ENCODE data around the gene DNAAF9. TPM values are rescaled to one million over a fixed set of nuclear protein-coding genes. Genes with fewer than 3 reads are reported as not detected.
"Not testable (repeated sequence)": the region's sequence is repeated elsewhere in the genome, so short reads cannot be mapped to it uniquely, and the experiment has no call there.

Gene DNAAF9
- total RNA-seq, 1 donor from 2014 or later = 17.8 TPM

DNA sequence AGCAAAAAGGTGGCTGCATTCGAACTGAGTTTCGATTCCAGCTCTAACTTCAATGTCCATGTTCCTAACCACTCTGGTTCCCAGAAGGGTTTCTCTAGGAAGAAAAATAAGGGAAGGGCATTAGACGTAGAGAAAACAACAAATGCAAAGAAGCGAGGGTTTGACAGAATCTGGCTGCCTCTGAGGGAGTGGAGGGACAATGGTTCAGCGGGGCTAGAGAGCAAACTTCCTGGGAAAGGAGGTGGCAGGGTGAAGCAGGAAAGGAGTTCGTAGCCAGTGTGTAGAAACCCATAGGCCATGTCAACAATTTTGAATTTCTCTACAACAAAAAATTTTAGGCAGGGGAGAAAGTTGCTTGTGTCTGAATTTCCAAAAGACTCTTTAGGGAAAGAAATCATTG, 14.5 kb upstream of the DNAAF9 start:
- no peaks in the 10 kb centered on the region for H3K27me3 Mint-ChIP-seq (ENCODE audit: low read depth)
- TF ChIP-seq, protein P1, sequence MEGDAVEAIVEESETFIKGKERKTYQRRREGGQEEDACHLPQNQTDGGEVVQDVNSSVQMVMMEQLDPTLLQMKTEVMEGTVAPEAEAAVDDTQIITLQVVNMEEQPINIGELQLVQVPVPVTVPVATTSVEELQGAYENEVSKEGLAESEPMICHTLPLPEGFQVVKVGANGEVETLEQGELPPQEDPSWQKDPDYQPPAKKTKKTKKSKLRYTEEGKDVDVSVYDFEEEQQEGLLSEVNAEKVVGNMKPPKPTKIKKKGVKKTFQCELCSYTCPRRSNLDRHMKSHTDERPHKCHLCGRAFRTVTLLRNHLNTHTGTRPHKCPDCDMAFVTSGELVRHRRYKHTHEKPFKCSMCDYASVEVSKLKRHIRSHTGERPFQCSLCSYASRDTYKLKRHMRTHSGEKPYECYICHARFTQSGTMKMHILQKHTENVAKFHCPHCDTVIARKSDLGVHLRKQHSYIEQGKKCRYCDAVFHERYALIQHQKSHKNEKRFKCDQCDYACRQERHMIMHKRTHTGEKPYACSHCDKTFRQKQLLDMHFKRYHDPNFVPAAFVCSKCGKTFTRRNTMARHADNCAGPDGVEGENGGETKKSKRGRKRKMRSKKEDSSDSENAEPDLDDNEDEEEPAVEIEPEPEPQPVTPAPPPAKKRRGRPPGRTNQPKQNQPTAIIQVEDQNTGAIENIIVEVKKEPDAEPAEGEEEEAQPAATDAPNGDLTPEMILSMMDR (IDR thresholded peaks at IDR 0.05) = no peak
- no peaks in the 10 kb centered on the region for H3K4me1 Mint-ChIP-seq (ENCODE audit: low read depth)
- no peak overlapping the region for H3K27ac Mint-ChIP-seq (ENCODE audit: unreplicated experiment)
- DNase-seq (ENCODE audit: low spot score) = no peak
- no peak overlapping the region for H3K4me3 Mint-ChIP-seq (ENCODE audit: unreplicated experiment)
- H3K36me3 Mint-ChIP-seq (ENCODE audit: low read depth) = no peaks in the 10 kb centered on the region
- H3K9me3 Mint-ChIP-seq (ENCODE audit: low read depth) = no peaks in the 10 kb centered on the region

DNA sequence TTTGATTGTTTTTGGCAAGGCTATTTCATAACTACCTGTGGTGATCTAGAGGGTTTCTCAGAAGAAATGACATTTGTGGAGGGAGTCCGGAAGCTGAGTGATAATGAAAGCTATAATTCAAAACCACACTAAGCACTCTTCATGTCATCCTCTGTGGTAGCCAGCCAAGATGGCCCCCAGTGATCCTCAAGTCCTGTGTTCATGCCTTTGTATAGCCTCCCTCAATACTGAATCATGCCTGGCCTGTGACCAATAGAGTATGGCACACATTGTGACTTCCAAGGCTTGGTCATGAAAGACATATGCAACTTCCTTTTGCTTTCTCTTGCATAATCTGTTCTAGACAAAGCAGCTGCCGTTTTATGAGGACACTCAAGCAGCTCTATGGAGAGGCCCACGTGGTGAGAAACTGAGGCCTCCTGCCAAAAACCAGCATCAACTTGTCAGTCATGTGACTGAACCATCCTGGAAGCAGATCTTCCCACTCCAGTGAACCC, 12.8 kb upstream of the DNAAF9 start:
- Mint-ChIP-seq H3K27ac (ENCODE audit: unreplicated experiment) (no peak overlapping the region), H3K4me3 (ENCODE audit: unreplicated experiment) (no peak overlapping the region), H3K27me3 (ENCODE audit: low read depth) (peaks cover 1% of the 10 kb centered on the region), H3K4me1 (ENCODE audit: low read depth) (no peaks in the 10 kb centered on the region), H3K9me3 (ENCODE audit: low read depth) (peaks cover 2% of the 10 kb centered on the region), H3K36me3 (ENCODE audit: low read depth) (no peaks in the 10 kb centered on the region)
- no peak for DNase-seq (ENCODE audit: low spot score)
- TF ChIP-seq, protein P1 (IDR thresholded peaks at IDR 0.05) = no peak

DNA sequence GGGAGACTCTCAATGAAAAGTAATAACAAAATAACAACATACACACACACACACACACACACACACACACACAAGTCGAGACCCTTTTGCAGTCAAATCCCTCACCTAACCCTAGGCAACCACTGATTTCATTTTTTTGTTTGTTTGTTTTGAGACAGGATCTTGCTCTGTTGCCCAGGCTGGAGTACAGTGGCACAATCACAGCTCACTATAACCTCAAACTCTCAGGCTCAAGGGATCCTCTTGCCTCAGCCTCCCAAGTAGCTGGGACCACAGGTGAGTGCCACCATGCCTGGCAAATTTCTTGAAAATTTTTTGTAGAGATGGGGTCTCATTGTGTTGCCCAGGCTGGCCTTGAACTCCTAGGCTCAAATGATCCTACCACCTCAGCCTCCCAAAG, 10.7 kb upstream of the DNAAF9 start:
- not testable (repeated sequence) for H3K27me3 Mint-ChIP-seq (ENCODE audit: low read depth); H3K9me3 Mint-ChIP-seq (ENCODE audit: low read depth)

DNA sequence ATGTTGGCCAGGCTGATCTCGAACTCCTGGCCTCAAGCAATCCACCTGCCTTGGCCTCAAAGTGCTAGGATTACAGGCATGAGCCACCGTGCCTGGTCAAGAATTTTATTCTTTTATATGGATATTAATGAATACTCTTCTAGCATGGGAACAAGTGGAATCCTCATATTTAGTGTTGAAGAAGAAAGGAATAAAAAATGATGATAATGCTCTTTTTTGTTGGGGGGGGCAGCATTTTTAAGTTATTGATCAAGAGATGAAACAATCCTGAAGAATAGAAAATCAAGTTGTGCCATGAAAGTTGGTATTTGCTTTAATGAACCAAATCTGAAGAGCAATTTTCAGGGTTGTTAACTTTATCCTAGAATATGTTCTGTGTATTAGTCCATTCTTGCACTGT, 6.7 kb upstream of the DNAAF9 start:
- H3K4me3 Mint-ChIP-seq (ENCODE audit: unreplicated experiment) = no peak overlapping the region
- peaks cover 1% of the 10 kb centered on the region for H3K4me1 Mint-ChIP-seq (ENCODE audit: low read depth)
- DNase-seq (ENCODE audit: low spot score) = no peak
- TF ChIP-seq, protein P1 (IDR thresholded peaks at IDR 0.05) = no peak
- H3K27me3 Mint-ChIP-seq (ENCODE audit: low read depth) = peaks cover 1% of the 10 kb centered on the region
- peaks cover 2% of the 10 kb centered on the region for H3K9me3 Mint-ChIP-seq (ENCODE audit: low read depth)
- no peak overlapping the region for H3K27ac Mint-ChIP-seq (ENCODE audit: unreplicated experiment)
- no peaks in the 10 kb centered on the region for H3K36me3 Mint-ChIP-seq (ENCODE audit: low read depth)

More for the DNA sequence above, 10.7 kb upstream of the DNAAF9 start:
- not testable (repeated sequence) for H3K36me3 Mint-ChIP-seq (ENCODE audit: low read depth); H3K27ac Mint-ChIP-seq (ENCODE audit: unreplicated experiment); DNase-seq (ENCODE audit: low spot score); H3K4me1 Mint-ChIP-seq (ENCODE audit: low read depth); H3K4me3 Mint-ChIP-seq (ENCODE audit: unreplicated experiment)

DNA sequence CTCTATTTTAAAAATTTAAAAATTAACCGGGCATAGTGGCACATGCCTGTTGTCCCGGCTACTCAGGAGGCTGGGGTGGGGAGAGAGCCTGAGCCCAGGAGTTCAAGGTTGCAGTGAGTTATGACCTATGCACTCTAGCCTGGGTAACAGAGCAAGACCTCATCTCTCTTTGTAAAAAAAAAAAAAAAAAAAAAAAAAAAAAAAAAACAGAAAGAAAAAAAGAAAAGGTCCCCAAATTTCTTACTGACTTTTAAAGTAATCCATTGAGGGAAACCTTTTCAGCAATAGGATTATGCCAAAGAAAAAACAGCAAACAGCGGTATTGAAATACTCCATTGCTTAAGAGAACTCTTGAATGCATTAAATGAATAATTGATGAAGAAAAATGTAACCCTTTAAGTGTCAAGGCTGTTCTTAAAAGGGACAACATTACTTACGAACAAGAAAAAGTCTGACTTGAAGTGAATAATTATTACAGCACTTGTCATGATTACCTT, 6.0 kb upstream of the DNAAF9 start:
- Mint-ChIP-seq H3K36me3 (ENCODE audit: low read depth) (no peaks in the 10 kb centered on the region), H3K9me3 (ENCODE audit: low read depth) (peaks cover 2% of the 10 kb centered on the region), H3K27ac (ENCODE audit: unreplicated experiment) (no peak overlapping the region), H3K4me1 (ENCODE audit: low read depth) (peaks cover 7% of the 10 kb centered on the region), H3K4me3 (ENCODE audit: unreplicated experiment) (no peak overlapping the region), H3K27me3 (ENCODE audit: low read depth) (peaks cover 1% of the 10 kb centered on the region)
- TF ChIP-seq, protein P1 (IDR thresholded peaks at IDR 0.05) = no peak
- no peak for DNase-seq (ENCODE audit: low spot score)
